Ascending aorta (tissue), 2 donors: ENCODE results near the gene ADCY6. TPM values are rescaled to one million over a fixed set of nuclear protein-coding genes. Genes with fewer than 3 reads are reported as not detected.

Experiments
- DNase-seq, 2 donors: peaks; one replicate each; pipeline ENCODE4 v3.0.0-alpha.2; 2019; ENCODE audit warnings: low spot score in 2 of 2
- H3K27ac ChIP-seq, 2 donors: fragments of 200-600 bp; sonication (generic); one replicate each; pipeline ENCODE4 v1.5.1; 2016 to 2017; ENCODE audit warnings: mild to moderate bottlenecking in 1 of 2
- H3K27me3 ChIP-seq: fragments of 200-600 bp; sonication (generic); one replicate; pipeline ENCODE4 v1.5.1; 2017
- H3K36me3 ChIP-seq, 2 donors: fragments of 200-600 bp; sonication (generic); one replicate each; pipeline ENCODE4 v1.5.1; 2016
- H3K4me1 ChIP-seq, 2 donors: fragments of 200-600 bp; sonication (generic); one replicate each; pipeline ENCODE4 v1.5.1; 2016 to 2017; ENCODE audit warnings: mild to moderate bottlenecking in 1 of 2
- H3K4me3 ChIP-seq, 2 donors: fragments of 200-600 bp; sonication (generic); one replicate each; pipeline ENCODE4 v1.5.1; 2016 to 2017; ENCODE audit warnings: mild to moderate bottlenecking in 1 of 2
- H3K9me3 ChIP-seq, 2 donors: fragments of 200-600 bp; sonication (generic); one replicate each; pipeline ENCODE4 v1.5.1; 2016
- intact Hi-C: fragments of 100-400 bp; cut with DNase I; formaldehyde crosslinking; loops from one replicate; pipeline ENCODE4 v1.15.1; 2023
- total RNA-seq: library from RNA; depleted of rRNA; stranded (reverse); fragments of >200 nt; gene quantifications from one replicate; pipeline ENCODE4 v1.1.0, GENCODE V29; 2016
- TF ChIP-seq, protein P1 (sequence below), 3 experiments: fragments of 200-600 bp in 2 of 3; fragments of 450-650 bp in 1 of 3; sonication (generic) in 2 of 3; IDR thresholded peaks; one replicate each; pipeline ENCODE4 v1.5.1; 2016 to 2019; ENCODE audit warnings: antibody characterized with exemption in 3 of 3, mild to moderate bottlenecking in 1 of 3, moderate library complexity in 1 of 3

Gene ADCY6
- total RNA-seq, 1 donor from 2014 or later = 65.0 TPM

DNA sequence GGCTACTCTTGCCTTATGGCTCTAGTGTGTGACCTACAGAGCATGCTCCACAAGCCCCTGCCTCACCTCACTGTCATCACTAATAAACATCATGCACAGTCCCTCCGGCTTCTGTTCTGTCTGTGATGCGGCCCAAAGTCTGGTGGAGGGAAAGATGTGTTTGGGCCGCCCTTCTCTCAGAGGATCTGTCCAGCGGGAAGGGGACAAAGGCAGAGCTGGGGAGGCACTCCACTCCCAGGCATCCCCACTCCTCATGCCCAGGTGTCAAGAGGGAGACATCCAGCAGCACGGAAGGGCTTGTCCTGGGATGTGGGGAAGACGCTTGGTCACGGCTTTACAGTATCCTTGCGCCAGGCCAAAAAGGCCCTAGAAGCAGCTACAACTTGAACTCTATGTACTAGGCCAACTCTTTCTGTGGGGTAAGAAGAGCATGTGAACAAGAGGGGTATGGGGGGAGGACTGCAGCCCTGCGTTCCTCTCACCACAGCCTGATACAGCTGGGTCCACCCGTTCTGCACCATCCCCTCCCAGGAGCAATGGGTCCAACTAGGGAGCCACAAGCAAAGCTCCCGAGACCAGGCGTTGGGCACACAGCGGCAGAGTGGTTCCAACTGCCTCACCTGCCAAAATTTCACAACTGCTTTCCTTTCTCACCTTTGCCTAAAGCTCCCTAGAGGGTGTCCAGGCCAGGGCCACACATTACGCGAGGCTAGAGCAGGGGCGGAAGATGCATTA, 40.1 kb upstream of the ADCY6 start:
- H3K27me3 ChIP-seq = no peaks in the 10 kb centered on the region
- H3K4me1 ChIP-seq = no peaks in the 10 kb centered on the region
- H3K9me3 ChIP-seq = no peaks in the 10 kb centered on the region
- H3K4me3 ChIP-seq = no peak overlapping the region
- TF ChIP-seq, protein P1, sequence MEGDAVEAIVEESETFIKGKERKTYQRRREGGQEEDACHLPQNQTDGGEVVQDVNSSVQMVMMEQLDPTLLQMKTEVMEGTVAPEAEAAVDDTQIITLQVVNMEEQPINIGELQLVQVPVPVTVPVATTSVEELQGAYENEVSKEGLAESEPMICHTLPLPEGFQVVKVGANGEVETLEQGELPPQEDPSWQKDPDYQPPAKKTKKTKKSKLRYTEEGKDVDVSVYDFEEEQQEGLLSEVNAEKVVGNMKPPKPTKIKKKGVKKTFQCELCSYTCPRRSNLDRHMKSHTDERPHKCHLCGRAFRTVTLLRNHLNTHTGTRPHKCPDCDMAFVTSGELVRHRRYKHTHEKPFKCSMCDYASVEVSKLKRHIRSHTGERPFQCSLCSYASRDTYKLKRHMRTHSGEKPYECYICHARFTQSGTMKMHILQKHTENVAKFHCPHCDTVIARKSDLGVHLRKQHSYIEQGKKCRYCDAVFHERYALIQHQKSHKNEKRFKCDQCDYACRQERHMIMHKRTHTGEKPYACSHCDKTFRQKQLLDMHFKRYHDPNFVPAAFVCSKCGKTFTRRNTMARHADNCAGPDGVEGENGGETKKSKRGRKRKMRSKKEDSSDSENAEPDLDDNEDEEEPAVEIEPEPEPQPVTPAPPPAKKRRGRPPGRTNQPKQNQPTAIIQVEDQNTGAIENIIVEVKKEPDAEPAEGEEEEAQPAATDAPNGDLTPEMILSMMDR (IDR thresholded peaks at IDR 0.05) = no peak
- DNase-seq = no peak
- intact Hi-C loops = no loop called here
- peaks cover 64 to 88% of the 10 kb centered on the region in 2 donors for H3K36me3 ChIP-seq
- H3K27ac ChIP-seq = no peak overlapping the region

DNA sequence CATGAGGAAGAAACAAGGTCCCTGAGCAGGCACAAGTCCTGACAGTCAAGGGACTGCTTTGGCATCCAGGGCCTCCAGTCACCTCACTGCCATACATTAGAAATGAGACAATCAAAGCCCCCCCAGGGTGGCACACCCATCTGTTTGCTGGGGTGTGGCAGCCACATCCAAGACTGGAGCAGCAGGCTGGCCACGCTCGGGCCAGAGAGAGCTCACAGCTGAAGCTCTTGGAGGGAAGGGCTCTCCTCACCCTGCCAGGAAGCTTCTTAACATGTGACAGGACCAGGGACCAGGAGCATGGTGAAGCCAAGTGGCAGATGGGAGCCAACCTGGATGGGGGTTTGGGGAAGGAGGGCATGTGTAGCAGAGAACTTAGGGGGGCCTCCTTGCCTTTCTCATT, 39.4 kb upstream of the ADCY6 start:
- Histone ChIP-seq H3K9me3 (no peaks in the 10 kb centered on the region), H3K27me3 (no peaks in the 10 kb centered on the region), H3K4me1 (no peaks in the 10 kb centered on the region), H3K36me3 (peaks cover 57 to 82% of the 10 kb centered on the region in 2 donors), H3K4me3 (no peak overlapping the region), H3K27ac (no peak overlapping the region)
- no peak for DNase-seq
- TF ChIP-seq, protein P1 (IDR thresholded peaks at IDR 0.05) = no peak
- intact Hi-C loops = no loop called here

DNA sequence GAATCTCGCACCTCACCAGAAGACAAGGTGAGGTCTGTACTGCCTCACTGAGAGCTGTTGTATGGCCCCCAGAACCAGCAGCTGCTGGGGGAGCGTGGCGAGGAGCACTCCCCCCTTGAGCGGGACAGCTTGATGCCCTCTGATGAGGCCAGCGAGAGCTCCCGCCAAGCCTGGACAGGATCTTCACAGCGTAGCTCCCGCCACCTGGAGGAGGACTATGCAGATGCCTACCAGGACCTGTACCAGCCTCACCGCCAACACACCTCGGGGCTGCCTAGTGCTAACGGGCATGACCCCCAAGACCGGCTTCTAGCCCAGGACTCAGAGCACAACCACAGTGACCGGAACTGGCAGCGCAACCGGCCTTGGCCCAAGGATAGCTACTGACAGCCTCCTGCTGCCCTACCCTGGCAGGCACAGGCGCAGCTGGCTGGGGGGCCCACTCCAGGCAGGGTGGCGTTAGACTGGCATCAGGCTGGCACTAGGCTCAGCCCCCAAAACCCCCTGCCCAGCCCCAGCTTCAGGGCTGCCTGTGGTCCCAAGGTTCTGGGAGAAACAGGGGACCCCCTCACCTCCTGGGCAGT, 38.7 kb upstream of the ADCY6 start:
- Histone ChIP-seq H3K27ac (no peak overlapping the region), H3K4me1 (no peaks in the 10 kb centered on the region), H3K9me3 (no peaks in the 10 kb centered on the region), H3K4me3 (no peak overlapping the region), H3K36me3 (peaks cover 50 to 75% of the 10 kb centered on the region in 2 donors), H3K27me3 (no peaks in the 10 kb centered on the region)
- intact Hi-C loops = no loop called here
- TF ChIP-seq, protein P1 (IDR thresholded peaks at IDR 0.05) = no peak
- no peak for DNase-seq

DNA sequence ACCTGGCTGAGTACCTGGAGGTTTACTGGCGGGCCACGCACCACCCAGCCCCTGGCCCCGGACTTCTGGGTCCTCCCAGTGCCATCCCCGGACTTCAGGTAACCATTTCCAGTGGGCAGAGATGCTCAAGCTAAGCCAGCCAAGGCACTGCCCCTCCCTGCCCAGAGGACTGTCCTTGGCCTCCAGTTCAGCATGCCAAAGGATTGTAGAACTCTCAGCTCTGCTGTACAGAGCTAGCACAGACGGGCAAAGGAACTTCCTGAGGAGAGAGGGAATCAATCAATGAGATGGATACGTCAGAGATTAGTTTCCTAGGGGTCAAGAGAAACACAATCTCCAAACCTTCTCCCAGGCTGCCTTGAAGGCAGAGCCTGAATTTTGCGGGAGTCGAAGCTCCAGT, 38.1 kb upstream of the ADCY6 start:
- Histone ChIP-seq H3K27ac (no peak overlapping the region), H3K4me3 (no peak overlapping the region), H3K4me1 (no peaks in the 10 kb centered on the region), H3K27me3 (no peaks in the 10 kb centered on the region), H3K9me3 (no peaks in the 10 kb centered on the region), H3K36me3 (peaks cover 44 to 69% of the 10 kb centered on the region in 2 donors)
- TF ChIP-seq, protein P1 (IDR thresholded peaks at IDR 0.05) = no peak
- intact Hi-C loops = no loop called here
- no peak for DNase-seq

DNA sequence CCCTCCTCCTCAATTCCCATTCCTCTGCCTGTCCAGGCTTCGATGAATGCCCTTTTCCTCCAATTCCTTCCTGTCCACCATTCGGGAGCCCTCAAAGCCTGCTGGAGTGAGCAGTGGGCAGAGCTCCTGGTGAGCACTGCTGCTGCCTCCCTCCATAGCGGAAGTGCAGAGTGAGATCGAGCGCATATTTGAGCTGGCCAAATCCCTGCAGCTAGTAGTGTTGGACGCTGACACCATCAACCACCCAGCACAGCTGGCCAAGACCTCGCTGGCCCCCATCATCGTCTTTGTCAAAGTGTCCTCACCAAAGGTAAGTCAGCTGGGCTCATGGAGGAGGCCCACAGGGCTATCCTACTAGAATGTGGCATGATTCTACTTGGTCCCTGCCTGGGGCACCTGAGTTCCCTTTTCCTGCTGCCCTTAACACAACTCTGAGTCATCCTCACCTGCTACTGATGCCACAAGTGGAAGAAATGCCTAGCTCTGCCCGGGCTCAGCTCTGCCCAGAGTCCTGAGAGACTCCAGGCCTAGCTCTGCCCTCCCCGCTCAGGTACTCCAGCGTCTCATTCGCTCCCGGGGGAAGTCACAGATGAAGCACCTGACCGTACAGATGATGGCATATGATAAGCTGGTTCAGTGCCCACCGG, 37.4 kb upstream of the ADCY6 start:
- no peak overlapping the region for H3K4me3 ChIP-seq
- H3K27ac ChIP-seq = no peak overlapping the region
- H3K27me3 ChIP-seq = no peaks in the 10 kb centered on the region
- no peak for DNase-seq
- intact Hi-C loops = no loop called here
- no peaks in the 10 kb centered on the region for H3K4me1 ChIP-seq
- no peaks in the 10 kb centered on the region for H3K9me3 ChIP-seq
- H3K36me3 ChIP-seq = peaks cover 37 to 62% of the 10 kb centered on the region in 2 donors
- TF ChIP-seq, protein P1 (IDR thresholded peaks at IDR 0.05) = no peak
